Vagina (tissue), 2 donors: Measurements from ENCODE around the gene CXCL11.

Experiments
- POLR2A ChIP-seq, 2 donors: fragments of 450-650 bp; IDR thresholded peaks; one replicate each; pipeline ENCODE4 v1.6.1; 2017; ENCODE audit warnings: antibody characterized with exemption in 2 of 2, mild to moderate bottlenecking in 2 of 2, moderate library complexity in 2 of 2
- POLR2AphosphoS5 ChIP-seq, 2 donors: sonication (generic); formaldehyde crosslinking; IDR thresholded peaks; one replicate each; pipeline ENCODE4 v1.9.0; 2017; ENCODE audit warnings: antibody characterized with exemption in 2 of 2, mild to moderate bottlenecking in 2 of 2, low read depth in 1 of 2; ENCODE audit not compliant: insufficient read depth in 1 of 2
- TF ChIP-seq, protein P1 (sequence below), 3 experiments: fragments of 450-650 bp in 2 of 3; fragments of 200-600 bp in 1 of 3; sonication (generic) in 1 of 3; IDR thresholded peaks; one replicate each; pipeline ENCODE4 v1.5.1; 2017 to 2019; ENCODE audit warnings: antibody characterized with exemption in 3 of 3, mild to moderate bottlenecking in 2 of 3, moderate library complexity in 2 of 3

DNA sequence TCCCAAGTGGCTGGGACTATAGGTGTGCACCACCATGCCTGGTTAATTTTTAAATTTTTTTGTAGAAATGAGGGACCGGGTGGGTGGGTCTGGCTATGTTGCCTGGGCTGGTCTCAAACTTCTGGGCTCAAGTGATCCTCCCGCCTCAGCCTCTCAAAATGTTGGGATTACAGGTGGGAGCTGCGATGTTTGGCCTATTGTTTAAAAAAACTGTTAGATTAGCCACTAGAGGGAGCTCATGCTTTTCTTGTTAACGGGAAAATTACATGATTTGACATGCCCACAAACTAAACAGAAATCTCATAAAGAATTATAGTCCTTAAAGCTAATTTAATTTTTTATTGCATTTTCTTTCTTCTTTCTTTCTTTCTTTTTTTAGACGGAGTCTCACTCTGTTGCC is 40.1 kb downstream of the CXCL11 start:
- no peak for TF ChIP-seq POLR2AphosphoS5 (IDR thresholded peaks at IDR 0.05; ENCODE audit: insufficient read depth in 1 of 2, low read depth in 1 of 2)
- TF ChIP-seq, protein P1, sequence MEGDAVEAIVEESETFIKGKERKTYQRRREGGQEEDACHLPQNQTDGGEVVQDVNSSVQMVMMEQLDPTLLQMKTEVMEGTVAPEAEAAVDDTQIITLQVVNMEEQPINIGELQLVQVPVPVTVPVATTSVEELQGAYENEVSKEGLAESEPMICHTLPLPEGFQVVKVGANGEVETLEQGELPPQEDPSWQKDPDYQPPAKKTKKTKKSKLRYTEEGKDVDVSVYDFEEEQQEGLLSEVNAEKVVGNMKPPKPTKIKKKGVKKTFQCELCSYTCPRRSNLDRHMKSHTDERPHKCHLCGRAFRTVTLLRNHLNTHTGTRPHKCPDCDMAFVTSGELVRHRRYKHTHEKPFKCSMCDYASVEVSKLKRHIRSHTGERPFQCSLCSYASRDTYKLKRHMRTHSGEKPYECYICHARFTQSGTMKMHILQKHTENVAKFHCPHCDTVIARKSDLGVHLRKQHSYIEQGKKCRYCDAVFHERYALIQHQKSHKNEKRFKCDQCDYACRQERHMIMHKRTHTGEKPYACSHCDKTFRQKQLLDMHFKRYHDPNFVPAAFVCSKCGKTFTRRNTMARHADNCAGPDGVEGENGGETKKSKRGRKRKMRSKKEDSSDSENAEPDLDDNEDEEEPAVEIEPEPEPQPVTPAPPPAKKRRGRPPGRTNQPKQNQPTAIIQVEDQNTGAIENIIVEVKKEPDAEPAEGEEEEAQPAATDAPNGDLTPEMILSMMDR (IDR thresholded peaks at IDR 0.05): peak; percentile 42 to 65 (median 52)
- TF ChIP-seq POLR2A (IDR thresholded peaks at IDR 0.05): no peak
